T-helper 22 cell (primary cell): ENCODE results near the gene EDAR.

Experiments
- DNase-seq: peaks from one replicate; pipeline ENCODE4 v3.0.0-alpha.2; 2020; ENCODE audit warnings: low read depth

EDAR gene

DNA sequence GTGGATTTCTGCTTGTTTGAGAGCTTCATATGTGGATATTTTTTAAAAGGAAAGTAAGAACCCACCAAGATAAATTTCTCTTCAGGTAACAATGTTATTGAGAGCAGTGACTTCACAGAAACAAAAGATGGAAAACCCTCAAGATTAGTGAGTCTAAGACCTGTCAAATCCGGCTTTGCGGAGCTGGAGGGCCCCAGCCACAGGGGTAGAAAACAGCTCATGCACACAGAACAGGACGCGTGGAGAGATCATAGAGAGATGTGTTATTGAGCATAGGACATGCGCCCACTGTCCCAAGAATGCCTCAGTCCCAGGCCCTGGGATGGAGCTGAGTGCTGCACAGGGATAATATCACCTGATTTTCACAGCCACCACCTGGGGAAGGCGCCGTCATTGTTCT is 21.3 kb downstream of the EDAR start:
- DNase-seq: no peak

DNA sequence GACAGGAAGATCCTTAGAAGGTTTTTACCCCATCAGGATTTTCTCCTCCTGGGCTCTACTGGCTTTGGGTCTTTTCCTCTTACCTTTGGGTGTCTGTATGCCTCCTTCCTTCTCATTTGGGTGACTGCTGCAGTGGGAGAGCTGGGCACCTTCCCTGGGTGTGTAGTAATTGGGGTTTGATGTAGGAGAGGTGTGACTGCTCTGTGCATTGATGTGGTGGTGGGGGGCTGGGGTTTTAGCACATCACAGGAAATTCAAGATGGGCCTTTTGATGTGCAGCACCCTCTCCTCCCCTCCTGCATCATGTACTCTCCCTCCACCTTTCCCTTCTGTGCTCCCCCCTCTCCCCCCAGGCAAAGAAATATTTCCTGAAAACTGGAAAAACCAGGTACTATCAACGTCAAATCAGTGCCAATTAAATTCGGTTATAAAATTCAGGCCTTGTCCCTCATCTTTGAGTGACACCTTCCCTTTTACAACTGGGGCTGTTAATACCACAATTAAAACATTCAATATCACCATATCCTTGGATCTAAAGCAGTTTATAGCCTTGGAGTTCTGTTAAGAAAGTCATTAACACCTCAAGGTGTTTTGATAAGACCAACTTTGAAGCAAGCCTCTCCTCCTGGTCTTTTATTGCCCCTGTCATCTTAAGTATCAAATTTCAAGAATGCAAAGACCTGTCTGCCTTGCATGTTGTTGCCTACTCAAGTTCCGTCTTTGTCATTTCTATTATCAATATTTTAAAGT is 23.3 kb downstream of the EDAR start:
- DNase-seq: no peak

DNA sequence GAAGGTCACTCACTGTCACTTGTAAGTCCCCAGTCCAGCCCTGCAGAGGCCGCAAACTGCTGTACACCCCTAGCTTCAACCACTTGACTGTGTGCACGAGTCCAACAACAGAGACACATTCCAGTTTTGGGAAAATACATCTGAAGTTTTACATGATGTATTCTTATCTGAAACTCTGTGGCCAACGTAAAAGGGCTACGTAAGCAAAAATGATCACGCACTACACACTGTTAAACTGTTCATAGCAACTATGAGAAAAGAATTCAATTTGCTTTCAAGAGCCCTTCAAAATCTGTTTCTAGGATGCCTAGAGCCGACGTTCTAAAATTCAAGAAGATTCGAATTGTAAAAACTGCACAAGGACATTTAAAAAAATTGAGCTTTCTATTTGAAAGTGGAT is 26.0 kb downstream of the EDAR start:
- no peak for DNase-seq

DNA sequence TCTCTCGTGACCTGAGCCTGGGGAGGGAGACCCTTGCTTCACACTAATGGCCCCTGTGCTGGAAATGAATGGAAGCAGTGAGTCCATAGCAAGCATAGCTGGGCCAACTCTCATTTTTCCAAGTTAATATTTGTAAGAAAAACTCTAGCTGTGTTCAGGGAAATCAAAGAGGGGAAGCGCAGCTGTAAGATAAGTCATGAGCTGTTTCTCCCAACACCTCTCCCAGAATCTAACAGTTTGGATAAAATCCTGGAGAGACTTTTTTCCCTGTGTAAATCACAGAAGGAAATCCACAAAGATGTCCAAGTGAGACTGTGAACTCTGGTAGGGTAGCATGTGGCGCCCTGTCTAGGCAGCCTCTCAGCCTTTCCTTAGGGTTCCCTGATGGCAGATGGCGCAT is 27.2 kb downstream of the EDAR start:
- no peak for DNase-seq

DNA sequence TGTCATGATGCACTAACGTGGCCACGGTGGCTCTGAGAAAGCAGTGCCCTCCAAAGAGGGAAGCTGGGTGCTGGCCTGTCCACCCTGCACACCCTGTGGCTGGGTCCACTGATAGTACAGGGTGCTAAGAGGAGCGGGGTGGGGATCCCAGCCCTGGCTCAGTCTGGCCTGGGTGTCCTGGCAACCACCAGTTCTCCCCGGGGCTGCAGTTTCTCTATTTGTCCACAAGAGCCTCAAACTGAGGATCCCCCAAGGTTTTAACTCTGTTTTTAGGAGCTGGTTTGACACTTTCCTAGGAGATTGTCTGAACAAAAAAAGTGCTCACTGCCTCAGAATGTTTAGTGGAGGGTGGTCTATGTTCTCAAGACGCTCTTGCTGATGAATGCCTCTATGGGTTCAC is 29.0 kb downstream of the EDAR start:
- no peak for DNase-seq

DNA sequence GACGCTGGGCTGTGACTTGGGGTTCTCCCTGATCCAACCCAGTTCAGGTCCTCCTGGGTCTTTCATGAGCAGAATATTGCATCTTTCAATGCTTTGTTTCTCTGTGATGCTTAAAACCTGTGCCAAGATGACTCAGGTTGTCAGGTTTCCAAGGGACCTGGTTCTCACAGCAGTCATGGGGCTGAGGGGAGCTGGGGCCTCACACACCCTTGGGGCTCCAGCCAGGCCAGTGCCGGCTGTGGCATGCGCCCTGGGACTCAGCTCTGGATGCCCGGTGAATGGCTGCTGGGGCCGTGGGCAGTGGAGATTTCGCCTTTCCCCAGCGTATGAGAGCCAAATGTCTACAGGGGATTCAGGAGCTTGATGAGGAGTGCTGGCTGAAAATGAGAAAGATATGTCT is 29.6 kb downstream of the EDAR start:
- DNase-seq: no peak

DNA sequence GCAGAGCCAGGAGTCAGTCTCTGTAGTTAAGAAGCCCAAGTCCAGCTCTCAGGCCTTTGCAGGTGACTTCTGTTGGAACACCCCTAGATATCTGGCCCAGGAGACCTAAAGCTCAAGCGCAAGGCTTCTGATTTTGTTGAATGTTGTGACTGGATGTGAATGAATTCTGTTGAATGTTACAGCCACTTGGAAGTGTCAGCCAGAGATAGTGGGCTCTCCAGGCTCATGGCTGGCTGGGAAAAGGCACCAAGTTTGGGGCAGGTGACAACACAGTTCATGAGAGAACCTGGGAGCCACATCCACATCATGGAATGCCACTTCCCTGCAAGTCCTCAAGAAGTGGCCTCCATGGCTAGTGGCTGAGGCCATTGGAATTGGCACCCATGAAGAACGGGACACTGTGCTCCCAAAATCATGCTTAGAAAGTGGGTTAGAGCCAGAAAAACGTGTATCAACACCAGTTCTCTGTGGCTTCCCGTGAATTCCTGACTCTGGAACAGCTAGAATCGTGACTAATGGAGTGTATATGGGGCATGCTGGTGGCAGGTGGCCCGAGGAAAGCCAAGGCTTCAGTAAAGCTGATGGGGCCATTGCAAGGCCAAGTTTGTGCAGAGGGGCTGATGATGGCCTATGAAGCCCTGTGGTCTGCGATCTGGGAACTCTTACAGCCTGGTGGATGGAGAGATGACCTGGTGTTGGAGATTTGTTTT is 30.2 kb downstream of the EDAR start:
- no peak for DNase-seq

DNA sequence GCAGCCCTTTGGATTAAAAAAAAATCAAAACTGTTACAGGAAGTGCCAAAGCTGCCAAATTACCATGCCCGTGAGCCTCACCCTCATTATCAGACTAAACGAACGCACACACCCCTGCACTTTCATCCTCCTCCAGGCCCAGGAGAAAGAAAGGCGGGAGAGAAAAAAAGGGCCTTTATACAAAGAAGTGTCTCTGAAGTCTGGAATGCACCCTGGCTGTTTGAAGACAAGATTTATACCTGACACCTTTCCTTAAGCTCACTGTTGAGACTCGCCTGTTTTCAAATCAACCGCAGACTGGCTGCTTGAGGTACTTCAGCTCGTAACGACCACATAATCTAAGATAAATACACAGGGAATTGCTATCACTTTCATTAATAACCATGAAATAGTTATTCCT is 31.0 kb downstream of the EDAR start:
- no peak for DNase-seq

DNA sequence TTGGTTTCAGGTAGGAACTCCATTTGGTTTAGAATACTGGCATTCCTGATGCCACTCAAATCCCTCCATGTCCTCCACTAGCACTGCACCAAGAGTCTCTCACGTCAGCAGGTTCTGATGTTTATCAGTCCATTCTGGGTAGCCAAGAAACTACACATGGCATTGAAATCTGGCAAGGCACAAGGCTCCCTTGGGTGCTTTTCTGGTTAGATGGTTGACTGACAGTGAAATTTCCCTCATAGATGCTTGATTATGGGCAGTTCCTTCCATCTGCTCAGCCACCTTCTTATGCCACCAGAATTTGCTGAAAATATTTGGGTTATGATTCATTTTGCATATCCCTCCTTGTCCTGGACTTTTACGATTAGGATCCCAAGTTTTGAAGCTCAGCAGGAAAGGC is 32.6 kb downstream of the EDAR start:
- no peak for DNase-seq

DNA sequence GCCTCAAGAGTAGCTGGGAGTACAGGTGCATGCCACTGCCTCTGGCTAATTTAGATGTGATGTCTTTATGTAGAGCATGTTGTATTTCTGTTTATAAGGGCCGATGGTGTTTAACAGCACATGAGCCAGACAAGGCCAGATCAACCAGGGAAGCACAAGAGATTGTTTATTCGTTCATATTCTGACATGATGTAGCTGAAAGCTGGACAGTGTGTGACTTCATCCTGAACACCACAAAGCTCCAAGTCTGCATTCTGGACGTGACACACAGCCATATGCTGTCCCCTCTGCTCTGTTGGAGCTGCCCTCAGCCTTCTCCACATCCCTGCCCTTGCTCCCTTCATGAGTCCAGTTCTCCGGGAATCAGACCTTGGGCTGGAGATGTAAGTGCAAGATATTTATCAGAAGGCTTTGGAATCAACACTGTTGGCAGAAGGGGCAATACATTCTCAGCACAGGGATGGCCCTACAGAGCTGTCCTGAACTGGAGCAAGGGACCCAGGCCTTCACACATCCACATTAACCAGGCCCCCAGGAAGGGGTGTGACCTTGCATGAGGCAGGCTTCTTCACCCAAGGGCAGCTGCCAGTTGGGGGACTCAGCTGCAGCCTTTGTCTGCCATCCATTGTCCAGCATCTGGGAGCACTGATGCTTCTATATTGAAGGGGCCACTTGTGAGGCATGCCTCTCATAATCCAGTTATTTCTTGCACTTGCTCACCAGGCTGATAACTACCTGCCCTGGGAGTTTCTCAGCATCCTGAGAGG is 38.5 kb downstream of the EDAR start:
- DNase-seq: no peak

DNA sequence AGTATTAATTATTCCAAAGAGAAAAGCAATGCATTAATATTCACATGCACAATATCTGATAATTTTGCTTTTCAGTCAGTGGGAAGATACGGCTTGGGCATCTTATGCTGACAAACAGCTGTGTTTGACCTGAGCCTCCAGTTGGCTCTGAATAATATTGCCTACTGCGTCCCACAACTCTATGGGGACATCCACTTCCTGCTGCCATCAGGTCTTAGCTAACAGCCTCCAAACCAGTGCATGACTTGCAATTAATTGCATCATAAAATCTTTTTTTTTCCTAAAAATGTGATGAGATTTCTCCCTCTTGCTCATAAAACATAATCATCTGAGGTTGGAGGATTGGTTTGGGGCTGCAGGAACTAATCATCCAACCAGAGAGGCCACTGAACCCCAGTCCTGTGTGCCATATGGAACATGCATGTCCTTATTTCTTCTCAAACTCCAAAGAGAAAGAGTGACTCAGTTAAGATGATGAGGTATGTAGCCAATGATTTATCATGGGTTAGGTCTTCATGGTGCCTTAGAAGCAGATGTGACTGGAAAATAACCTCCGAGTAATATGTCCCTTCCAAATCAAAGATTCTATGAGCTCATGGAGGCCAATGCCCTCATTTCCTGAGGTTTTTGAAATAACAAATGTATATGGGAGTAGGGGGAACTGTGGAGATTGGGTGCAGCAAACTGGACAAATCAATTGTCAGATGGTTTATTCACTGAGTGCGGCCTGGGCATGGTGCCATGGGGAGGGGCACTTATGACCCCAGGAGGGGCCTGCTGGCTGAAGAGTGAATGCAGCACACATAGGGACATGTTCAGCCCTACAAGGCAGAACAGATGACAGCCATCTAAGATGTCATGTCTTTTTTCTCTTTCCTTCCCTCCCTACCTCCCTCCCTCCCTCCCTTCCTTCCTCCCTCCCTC is 39.4 kb downstream of the EDAR start:
- no peak for DNase-seq

DNA sequence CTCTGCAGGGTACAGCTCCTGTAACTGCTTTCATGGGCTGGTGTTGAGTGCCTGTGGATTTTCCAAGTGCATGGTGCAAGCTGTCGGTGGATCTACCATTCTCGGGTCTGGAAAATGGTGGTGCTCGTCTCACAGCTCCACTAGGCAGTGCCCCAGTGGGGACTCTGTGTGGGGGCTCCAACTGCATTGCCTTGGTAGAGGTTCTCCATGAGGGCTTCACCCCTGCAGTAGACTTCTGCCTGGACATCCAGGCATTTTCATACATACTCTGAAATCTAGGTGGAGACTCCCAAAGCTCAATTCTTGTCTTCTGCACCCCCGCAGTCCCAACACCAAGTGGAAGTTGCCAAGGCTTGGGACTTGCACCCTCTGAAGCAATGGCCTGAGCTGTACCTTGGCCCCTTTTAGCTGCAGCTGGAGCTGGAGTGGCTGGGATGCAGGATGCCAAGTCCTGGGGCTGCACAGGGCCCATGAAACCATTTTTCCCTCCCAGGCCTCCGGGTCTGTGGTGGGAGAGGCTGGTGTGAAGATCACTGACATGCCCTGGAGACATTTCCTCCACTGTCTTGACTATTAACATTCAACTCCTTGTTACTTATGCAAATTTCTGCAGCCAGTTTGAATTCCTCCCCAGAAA is 41.6 kb downstream of the EDAR start:
- no peak for DNase-seq

DNA sequence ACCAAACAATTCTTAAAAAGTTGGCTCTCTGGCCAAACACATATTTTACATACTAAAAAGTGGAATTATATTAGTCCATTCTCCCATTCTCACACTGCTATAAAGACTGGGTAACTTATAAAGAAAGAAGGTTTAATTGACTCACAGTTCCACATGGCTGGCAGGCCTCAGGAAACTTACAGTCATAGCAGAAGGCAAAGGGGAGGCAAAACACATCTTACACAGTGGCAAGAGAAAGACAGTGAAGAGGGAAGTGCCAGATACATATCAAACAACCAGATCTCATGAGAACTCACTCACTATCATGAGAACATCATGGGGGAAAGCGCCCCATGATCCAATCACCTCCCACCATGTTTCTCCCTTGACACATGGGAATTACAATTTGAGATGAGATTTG is 42.6 kb downstream of the EDAR start:
- DNase-seq: no peak

DNA sequence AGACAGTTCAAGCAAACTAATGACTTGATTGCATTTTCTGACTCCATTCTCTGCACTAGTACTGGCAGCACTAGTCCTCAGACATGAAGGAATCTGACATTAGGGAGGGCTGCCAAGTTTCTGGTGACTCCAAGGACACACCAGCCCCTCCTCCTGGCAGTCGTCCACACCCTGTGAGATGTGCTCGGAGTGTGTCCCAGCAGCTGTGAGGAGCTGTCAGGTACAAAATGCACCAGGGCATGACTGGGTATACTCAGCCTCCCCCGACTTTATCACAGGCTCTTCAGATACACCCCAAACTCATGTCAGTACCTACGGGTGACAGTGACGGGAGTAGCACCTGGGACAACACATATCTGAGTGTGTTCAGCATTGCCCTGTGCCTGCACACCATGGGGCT is 43.1 kb downstream of the EDAR start:
- no peak for DNase-seq

DNA sequence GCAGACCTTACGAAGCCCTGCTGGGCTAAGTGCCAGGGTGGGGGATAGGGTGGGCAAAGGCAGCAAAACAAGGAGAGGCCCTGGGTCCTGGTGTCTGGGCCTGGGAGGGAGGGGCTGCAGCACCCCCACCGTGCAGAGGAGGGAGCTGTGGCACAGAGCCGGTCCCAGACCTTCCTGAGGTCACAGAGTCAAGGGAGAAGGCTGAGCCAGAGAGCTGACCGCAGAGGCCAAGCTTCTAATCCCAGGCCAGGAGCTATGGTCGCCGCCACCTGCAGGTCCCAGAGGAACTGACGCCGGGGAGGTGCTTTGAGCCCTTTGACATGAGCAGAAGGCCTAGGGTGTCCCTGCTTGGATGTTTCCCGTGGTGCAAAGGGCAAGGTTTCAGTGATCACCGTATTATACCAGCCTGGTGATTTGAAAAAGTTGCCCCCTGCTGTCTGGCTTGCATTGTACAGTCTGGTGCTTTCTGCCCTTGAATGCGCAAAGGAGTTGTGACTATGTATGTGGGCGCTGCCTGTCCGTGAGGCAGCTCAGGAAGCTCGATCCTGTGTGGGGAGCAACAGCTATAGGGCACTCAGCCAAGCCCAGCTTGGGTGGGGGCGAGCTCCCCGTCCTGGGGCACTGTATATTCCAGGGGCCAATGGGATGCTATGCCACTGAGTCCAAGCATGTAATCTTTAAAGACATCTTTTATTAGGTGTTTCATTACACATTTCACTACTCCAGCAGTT is 44.3 kb downstream of the EDAR start:
- no peak for DNase-seq

DNA sequence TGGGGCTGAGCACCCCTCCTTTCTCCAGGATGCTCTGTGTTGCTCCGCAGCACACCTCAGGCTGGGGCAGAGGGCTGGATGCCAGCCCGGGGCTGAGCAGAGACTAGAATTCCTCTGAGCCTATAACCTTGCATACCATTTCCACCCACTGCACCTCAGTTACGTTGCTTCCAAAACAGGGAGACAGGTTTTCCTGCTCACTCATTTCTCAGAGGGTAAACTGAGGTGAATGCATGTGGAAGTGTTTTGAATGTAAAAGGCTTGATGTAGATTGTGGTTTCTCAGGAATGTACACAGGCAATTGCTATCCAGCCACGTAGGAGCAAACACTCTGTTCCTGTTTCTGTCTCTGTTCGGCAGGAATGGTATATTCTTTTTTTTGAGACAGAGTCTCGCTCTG is 45.3 kb downstream of the EDAR start:
- no peak for DNase-seq

DNA sequence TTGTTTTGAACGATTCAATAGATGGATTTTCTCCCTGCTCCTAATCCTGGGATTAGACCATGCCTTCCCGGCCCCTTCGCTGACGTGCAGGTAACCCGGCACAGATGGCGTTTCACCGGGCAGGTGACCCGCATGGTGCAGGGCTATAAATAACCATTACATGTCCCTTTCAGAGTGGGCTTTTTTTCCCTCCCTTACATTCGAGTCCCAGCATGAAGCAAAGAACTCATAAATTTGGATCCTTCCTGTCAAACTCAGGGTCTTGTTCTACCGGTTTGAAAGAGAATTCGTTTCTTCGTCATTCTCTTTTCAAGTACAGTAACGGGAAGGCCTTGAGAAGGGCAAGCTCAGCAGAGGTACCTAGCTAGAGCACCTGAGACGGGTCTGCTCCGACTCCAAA is 46.1 kb downstream of the EDAR start:
- no peak for DNase-seq

DNA sequence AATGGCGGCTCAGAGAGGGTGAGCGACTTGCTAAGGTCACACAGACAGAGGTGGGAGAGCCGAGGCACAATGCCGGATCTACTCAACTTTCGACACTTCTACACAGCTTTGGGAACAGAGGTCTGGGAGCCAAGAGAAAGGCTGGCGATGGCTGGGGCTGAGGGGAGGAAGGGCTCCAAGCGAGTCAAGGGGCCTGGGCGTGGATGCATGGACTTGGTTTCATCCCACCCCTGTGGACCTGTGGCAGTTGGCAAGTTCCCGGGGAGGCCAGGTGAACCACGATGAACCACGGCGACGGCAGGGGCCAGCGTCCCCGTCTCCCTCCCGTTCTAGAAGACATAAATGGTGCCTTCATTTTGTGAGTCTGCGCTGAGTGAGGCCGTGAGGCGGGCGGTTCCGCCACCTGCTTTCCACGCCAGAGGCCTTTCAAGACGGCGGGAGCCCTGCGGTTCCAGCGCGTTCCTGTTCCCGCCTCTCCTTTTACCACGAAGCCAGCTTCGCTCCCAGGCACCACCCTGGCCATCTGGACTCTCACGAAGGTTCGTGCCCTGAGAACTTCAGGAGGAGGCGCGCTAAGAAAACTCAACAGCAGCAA is 46.7 kb downstream of the EDAR start:
- no peak for DNase-seq

DNA sequence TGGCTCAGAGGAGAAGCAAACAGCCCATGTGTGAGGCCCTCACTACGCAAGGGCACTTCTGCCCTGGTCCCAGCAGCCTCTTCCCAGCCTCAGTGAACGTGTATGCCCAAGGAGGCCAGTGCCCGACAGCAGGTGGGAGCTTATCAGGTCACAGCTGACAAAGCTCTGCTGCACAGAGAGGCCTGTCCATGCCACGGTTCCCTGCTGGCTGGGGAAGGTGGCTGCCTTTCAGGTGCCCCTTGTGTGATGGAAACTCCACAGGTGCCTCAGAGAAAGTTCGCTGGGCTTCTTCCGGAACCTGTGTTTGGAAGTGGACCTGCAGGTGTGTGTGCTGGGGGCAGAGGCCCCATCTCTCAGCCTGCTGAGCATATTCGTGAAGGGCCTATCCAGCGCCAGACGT is 47.3 kb downstream of the EDAR start:
- no peak for DNase-seq

DNA sequence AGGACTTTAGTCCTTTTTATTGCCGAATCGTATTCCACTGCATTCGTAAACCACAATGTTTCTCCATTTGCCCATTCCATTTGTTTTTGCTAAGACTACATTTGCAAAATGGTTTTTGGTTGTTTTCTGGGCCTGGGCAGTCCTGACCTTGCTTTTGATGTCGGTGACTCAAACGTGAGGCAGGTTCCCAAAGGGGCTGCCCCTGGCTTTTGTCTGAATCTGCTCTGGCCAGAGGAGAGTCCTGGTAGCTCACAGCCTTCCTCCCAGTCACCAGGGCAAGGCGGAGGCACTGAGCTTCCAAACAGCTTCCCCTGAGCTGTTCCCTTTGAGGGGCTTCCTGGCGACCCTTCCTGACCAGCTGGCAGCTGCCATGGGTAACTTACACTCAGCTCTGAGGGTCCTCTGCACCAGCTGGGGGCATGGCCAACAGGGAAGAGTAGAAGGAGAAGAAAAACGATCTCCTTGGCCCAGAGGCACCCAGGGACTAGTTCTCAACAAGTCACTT is 47.8 kb downstream of the EDAR start:
- DNase-seq: no peak
